Karpas-422 (cell line): ENCODE measurements around the gene APCS. TPM values are rescaled to one million over a fixed set of nuclear protein-coding genes. Genes with fewer than 3 reads are reported as not detected.
A peak's percentile ranks its signal among the peaks of the same experiment; 100 is the strongest.

Source experiments
- DNase-seq: peaks from one replicate; pipeline ENCODE4 v3.0.0-alpha.2; 2015
- H2AFZ ChIP-seq: fragments of 200-600 bp; sonication (generic); 2 replicates; pipeline ENCODE4 v1.6.1; 2014; ENCODE audit warnings: antibody characterized with exemption, low read length, mixed read lengths
- H3K27ac ChIP-seq: fragments of 200-600 bp; sonication (generic); 2 replicates; pipeline ENCODE4 v1.5.1; 2014; ENCODE audit warnings: mild to moderate bottlenecking, low read length, moderate library complexity
- H3K27me3 ChIP-seq: fragments of 200-600 bp; sonication (generic); 2 replicates; pipeline ENCODE4 v1.6.1; 2014; ENCODE audit warnings: low read length, mixed read lengths
- H3K36me3 ChIP-seq: fragments of 200-600 bp; sonication (generic); 2 replicates; pipeline ENCODE4 v1.6.1; 2014; ENCODE audit warnings: low read length, mixed read lengths; ENCODE audit not compliant: insufficient read depth
- H3K4me1 ChIP-seq: fragments of 200-600 bp; sonication (generic); 2 replicates; pipeline ENCODE4 v1.6.1; 2014; ENCODE audit warnings: mild to moderate bottlenecking, low read length, mixed read lengths
- H3K4me2 ChIP-seq: fragments of 200-600 bp; sonication (generic); 2 replicates; pipeline ENCODE4 v1.6.1; 2014; ENCODE audit warnings: low read length, low read depth, mild to moderate bottlenecking; ENCODE audit not compliant: poor library complexity, severe bottlenecking
- H3K4me3 ChIP-seq: fragments of 200-600 bp; sonication (generic); 2 replicates; pipeline ENCODE4 v1.5.1; 2014; ENCODE audit warnings: mild to moderate bottlenecking, antibody characterized with exemption, low read length, mixed read lengths
- H3K79me2 ChIP-seq: fragments of 200-600 bp; sonication (generic); 2 replicates; pipeline ENCODE4 v1.6.1; 2014; ENCODE audit warnings: mild to moderate bottlenecking, low read length, mixed read lengths
- H3K9ac ChIP-seq: fragments of 200-600 bp; sonication (generic); 2 replicates; pipeline ENCODE4 v1.6.0; 2014; ENCODE audit warnings: low read length
- H3K9me2 ChIP-seq: fragments of 200-600 bp; sonication (generic), shearing (Covaris generic); replicated peaks from 2 replicates; pipeline ENCODE4 v1.6.0; 2014; ENCODE audit warnings: mild to moderate bottlenecking, low read length, moderate library complexity; ENCODE audit not compliant: insufficient read depth
- H3K9me3 ChIP-seq: fragments of 300-700, 200-600 bp; sonication (generic); 2 replicates; pipeline ENCODE4 v1.6.1; 2014; ENCODE audit warnings: low read length, mixed read lengths
- H4K20me1 ChIP-seq: fragments of 200-600 bp; sonication (generic); 2 replicates; pipeline ENCODE4 v1.6.1; 2014; ENCODE audit warnings: mild to moderate bottlenecking, antibody characterized with exemption, low read length, low read depth; ENCODE audit not compliant: insufficient read depth
- total RNA-seq: library from RNA; depleted of rRNA; stranded (reverse); fragments of >200 nt; shearing (Covaris generic); gene quantifications from 2 replicates; pipeline ENCODE4 v1.2.3, GENCODE V29; 2014; ENCODE audit warnings: low replicate concordance

Gene APCS
- total RNA-seq, 1 experiment from 2014 or later = not detected

DNA sequence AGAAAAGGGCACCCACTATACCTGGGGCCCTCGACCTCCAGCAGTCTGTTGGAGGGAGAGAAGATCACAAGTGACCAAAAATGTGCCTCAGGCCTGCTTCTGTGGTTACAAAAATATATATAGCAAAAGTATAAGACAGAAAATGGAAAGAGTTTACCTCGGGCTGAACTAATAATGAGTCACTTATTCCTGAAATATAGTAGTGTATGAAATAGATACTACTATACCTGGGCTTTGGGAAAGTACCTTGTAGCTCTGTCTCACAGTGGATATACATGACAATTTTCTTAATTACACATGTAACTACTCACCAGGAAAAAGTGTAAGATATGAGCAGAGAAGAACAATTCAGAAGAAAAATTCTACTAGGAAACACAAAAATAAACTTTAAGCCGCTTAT, 7.3 kb upstream of the APCS start:
- H3K4me2 ChIP-seq = no peak overlapping the region
- no peaks in the 10 kb centered on the region for H4K20me1 ChIP-seq
- H3K9me3 ChIP-seq = no peaks in the 10 kb centered on the region
- H2AFZ ChIP-seq = no peak overlapping the region
- no peak overlapping the region for H3K27ac ChIP-seq
- H3K4me3 ChIP-seq = no peak overlapping the region
- H3K27me3 ChIP-seq = 0 out of 2 replicates have a peak, but pooled peaks cover 3% of the 10 kb centered on the region
- H3K36me3 ChIP-seq = no peaks in the 10 kb centered on the region
- DNase-seq = no peak
- no peaks in the 10 kb centered on the region for H3K4me1 ChIP-seq
- no peaks in the 10 kb centered on the region for H3K79me2 ChIP-seq
- no peaks in the 10 kb centered on the region for H3K9me2 ChIP-seq
- H3K9ac ChIP-seq = no peak overlapping the region

DNA sequence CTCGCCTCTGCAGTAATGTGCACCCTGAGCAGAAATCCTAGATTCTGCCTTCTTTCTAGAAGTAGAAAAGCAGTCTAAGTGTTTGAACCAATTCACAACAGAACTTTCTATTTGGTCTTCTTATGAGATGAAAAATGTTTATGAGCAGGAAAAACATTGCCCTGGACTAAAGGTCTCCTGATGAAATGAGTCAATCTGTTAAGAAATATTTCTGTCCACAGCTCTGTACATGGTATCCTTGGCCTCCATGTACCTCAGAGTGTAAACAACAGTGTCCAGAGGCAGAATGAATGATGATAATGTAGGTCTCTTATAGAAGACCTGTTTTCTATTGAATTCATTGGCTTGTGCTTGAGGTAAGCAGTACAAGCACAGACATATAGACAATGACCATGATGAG, 6.2 kb upstream of the APCS start:
- no peaks in the 10 kb centered on the region for H3K36me3 ChIP-seq
- H3K9ac ChIP-seq = no peak overlapping the region
- no peaks in the 10 kb centered on the region for H4K20me1 ChIP-seq
- H3K4me3 ChIP-seq = no peak overlapping the region
- no peaks in the 10 kb centered on the region for H3K79me2 ChIP-seq
- no peaks in the 10 kb centered on the region for H3K4me1 ChIP-seq
- H2AFZ ChIP-seq = no peak overlapping the region
- 0 out of 2 replicates have a peak, but pooled peaks cover 3% of the 10 kb centered on the region for H3K27me3 ChIP-seq
- H3K4me2 ChIP-seq = no peak overlapping the region
- H3K9me2 ChIP-seq = no peaks in the 10 kb centered on the region
- H3K9me3 ChIP-seq = no peaks in the 10 kb centered on the region
- no peak overlapping the region for H3K27ac ChIP-seq
- no peak for DNase-seq

DNA sequence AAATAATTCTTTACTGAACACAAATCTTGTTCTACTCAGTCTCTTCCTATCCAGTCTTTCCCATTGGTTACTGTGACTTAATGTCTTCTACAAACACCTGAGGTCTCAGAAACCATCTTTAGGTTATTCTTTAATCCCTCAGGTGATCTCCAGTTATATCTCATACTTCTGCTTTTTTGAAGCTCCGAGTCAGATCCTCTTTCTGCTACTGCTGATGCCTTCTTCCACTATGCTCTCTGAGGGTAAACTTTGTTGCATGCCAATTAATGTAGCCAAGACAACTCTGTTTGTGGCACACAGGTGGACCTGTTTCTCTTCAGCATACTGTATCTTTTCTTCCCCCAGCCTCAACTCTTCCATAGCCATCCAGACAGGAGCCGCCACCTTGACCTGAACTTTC, 3.1 kb upstream of the APCS start:
- Histone ChIP-seq H3K4me1 (no peaks in the 10 kb centered on the region), H3K9me2 (no peaks in the 10 kb centered on the region), H3K79me2 (no peaks in the 10 kb centered on the region), H3K9ac (no peak overlapping the region), H3K27me3 (no peaks in the 10 kb centered on the region), H2AFZ (no peak overlapping the region), H3K36me3 (no peaks in the 10 kb centered on the region), H4K20me1 (no peaks in the 10 kb centered on the region), H3K4me3 (no peak overlapping the region), H3K9me3 (no peaks in the 10 kb centered on the region), H3K27ac (no peak overlapping the region), H3K4me2 (no peak overlapping the region)
- peak; percentile 44 for DNase-seq

DNA sequence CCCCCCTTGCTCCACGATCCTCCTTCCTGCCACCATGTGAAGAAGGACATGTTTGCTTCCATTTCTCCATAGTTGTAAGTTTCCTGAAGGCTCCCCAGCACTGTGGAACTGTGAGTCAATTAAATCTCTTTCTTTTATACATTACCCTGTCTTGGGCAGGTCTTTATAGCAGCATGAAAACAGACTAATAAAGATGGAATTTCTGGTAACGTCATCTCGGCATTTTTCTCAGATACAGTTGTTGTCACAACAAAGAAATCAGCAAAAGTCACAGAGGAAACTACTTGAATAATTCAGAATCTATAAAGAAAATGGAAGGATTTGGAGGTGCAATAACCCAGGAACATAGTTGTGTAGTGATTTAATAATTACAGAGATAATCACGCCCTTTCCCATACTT, 4.4 kb downstream of the APCS start:
- H3K36me3 ChIP-seq = no peaks in the 10 kb centered on the region

DNA sequence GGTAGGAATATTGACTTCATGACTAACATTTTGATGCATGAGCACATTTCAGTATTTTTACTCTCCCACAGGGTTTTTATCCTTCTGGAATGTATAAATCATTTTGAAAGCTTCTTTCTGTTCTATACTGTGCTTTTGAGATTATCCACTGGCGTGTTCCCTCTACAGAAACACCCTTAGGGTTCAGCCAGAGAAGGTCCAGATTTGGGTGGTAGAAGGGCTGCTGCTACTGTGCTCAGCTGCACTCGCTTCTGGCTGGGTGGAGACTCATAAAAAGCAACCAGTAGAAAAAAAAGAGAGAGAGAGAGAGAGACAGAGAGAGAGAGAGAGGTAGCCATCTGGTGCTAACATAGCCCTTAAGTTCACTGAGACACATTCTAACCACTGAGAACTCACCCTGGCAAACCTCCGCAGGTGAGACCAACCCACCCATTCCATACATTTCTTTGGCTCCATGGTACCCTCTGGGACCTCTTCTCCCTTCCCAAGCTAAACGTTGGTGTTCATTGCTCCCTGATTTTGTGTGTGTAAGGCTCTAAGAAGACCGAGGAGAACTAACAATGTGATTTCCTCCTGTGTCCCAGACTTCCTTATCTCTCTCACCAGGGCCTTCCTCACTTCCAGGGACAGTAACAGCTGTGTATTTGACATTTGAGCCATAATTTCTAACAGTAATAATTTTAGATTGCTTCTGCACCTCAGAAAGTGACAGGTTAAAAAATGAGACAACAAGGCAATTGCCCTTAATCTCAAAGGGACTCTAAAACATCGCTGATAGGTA, 7.2 kb downstream of the APCS start:
- no peak overlapping the region for H3K9ac ChIP-seq
- no peak for DNase-seq
- H3K9me3 ChIP-seq = no peaks in the 10 kb centered on the region
- H2AFZ ChIP-seq = no peak overlapping the region
- H3K9me2 ChIP-seq = no peaks in the 10 kb centered on the region
- H4K20me1 ChIP-seq = no peaks in the 10 kb centered on the region
- H3K36me3 ChIP-seq = no peaks in the 10 kb centered on the region
- H3K4me2 ChIP-seq = no peak overlapping the region
- H3K27me3 ChIP-seq = no peaks in the 10 kb centered on the region
- H3K4me1 ChIP-seq = no peaks in the 10 kb centered on the region
- no peak overlapping the region for H3K27ac ChIP-seq
- no peak overlapping the region for H3K4me3 ChIP-seq
- H3K79me2 ChIP-seq = no peaks in the 10 kb centered on the region

More for the DNA sequence above, 4.4 kb downstream of the APCS start:
- H3K9ac ChIP-seq = no peak overlapping the region
- H3K4me2 ChIP-seq = no peak overlapping the region
- no peaks in the 10 kb centered on the region for H4K20me1 ChIP-seq
- H3K4me1 ChIP-seq = no peaks in the 10 kb centered on the region
- H3K27ac ChIP-seq = no peak overlapping the region
- DNase-seq = no peak
- H2AFZ ChIP-seq = no peak overlapping the region
- no peaks in the 10 kb centered on the region for H3K27me3 ChIP-seq
- H3K4me3 ChIP-seq = no peak overlapping the region
- no peaks in the 10 kb centered on the region for H3K9me2 ChIP-seq
- H3K9me3 ChIP-seq = no peaks in the 10 kb centered on the region
- no peaks in the 10 kb centered on the region for H3K79me2 ChIP-seq

DNA sequence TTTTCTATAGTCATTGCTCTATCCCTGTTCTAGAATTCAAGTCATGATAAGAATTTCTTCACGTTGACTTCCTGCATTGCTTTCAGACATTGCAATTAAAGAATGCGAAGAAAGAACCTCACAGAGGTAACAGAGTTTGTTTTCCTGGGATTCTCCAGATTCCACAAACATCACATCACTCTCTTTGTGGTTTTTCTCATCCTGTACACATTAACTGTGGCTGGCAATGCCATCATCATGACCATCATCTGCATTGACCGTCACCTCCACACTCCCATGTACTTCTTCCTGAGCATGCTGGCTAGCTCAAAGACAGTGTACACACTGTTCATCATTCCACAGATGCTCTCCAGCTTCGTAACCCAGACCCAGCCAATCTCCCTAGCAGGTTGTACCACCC, 10.6 kb downstream of the APCS start:
- Histone ChIP-seq H3K36me3 (no peaks in the 10 kb centered on the region), H3K27me3 (no peaks in the 10 kb centered on the region), H3K4me1 (no peaks in the 10 kb centered on the region), H3K9ac (no peak overlapping the region), H3K9me2 (peaks cover 6% of the 10 kb centered on the region; the same call in 1 of the 2 replicates), H3K4me2 (no peak overlapping the region), H3K9me3 (no peaks in the 10 kb centered on the region), H3K27ac (no peak overlapping the region), H2AFZ (no peak overlapping the region), H3K79me2 (no peaks in the 10 kb centered on the region), H4K20me1 (no peaks in the 10 kb centered on the region), H3K4me3 (no peak overlapping the region)
- DNase-seq = no peak

DNA sequence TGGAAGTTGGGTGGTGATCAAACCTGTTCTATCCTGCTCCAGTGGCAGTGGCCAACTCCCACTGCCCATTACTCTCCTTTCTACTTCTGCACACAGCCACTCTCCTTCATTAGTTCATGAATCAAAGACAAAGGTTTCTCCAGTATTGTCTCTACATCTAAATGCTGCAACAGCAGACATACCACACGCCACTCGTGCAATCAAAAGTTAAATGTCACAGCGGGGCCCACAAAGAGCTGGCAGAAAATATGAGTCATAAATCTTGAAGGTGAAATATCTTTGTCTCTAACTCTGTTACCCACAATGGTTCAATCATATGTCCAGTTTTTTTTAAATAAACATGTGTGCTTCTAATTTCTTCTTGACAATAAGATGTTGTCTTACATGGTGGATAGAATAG, 13.3 kb downstream of the APCS start:
- DNase-seq = no peak
- H4K20me1 ChIP-seq = no peaks in the 10 kb centered on the region
- no peak overlapping the region for H3K4me2 ChIP-seq
- H3K27me3 ChIP-seq = no peaks in the 10 kb centered on the region
- H3K79me2 ChIP-seq = no peaks in the 10 kb centered on the region
- H3K9me2 ChIP-seq = peaks cover 6% of the 10 kb centered on the region; the same call in 1 of the 2 replicates
- no peaks in the 10 kb centered on the region for H3K4me1 ChIP-seq
- H3K36me3 ChIP-seq = no peaks in the 10 kb centered on the region
- no peak overlapping the region for H3K9ac ChIP-seq
- no peak overlapping the region for H3K27ac ChIP-seq
- no peaks in the 10 kb centered on the region for H3K9me3 ChIP-seq
- H3K4me3 ChIP-seq = no peak overlapping the region
- H2AFZ ChIP-seq = no peak overlapping the region

DNA sequence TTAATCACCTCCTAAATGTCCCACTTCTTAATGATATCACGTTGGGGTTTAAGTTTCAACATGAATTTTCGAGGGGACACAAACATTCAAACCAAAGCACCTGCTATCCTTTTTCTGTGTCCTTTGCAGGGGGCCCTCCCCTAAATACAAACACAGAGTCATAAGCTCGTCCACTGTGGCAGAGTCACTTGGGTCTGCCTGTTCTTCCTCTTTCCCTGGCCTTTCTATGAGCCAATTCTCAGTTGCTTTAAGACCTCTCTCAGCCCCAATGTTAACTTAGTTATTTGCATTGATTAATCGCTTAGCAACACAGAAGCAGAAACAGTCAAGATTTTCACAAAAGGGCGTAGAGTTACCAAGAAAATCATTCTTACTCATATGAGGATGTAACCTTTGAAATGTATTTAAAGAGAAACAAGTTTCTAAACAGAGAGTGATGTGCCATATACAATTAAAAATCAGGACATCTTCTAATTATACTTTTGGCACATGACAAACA, 14.9 kb downstream of the APCS start:
- DNase-seq = no peak
- H3K4me3 ChIP-seq = no peak overlapping the region
- no peak overlapping the region for H3K4me2 ChIP-seq
- no peak overlapping the region for H3K9ac ChIP-seq
- no peaks in the 10 kb centered on the region for H3K4me1 ChIP-seq
- no peaks in the 10 kb centered on the region for H3K27me3 ChIP-seq
- no peaks in the 10 kb centered on the region for H3K36me3 ChIP-seq
- H3K79me2 ChIP-seq = no peaks in the 10 kb centered on the region
- H3K9me3 ChIP-seq = no peaks in the 10 kb centered on the region
- H3K9me2 ChIP-seq = peaks cover 6% of the 10 kb centered on the region; the same call in 1 of the 2 replicates
- H3K27ac ChIP-seq = no peak overlapping the region
- no peak overlapping the region for H2AFZ ChIP-seq
- H4K20me1 ChIP-seq = no peaks in the 10 kb centered on the region
